Measurements from ENCODE around the gene SPOCK1.

DNA sequence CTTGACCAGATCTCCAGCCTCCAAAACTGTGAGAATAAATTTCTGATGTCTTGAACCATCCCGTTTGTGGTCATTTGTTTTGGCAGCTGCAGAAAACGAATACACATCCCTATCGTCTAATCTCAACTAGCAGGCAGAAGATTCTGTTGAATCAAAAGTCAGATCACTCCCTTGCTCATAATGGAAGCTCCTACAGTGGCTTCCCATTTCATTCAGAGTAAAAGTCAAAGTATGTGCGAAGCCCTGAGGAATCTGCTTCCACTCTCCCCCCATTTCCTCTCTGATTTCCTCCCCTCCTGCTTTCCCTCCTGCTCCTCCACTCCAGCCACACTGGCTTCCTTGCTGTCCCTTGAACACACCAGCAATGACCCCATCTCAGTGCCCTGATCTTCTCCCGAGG, 34.8 kb upstream of the SPOCK1 start:
- TF ChIP-seq CTCF (IDR thresholded peaks at IDR 0.05 in 2 of 3, conservative IDR thresholded peaks at IDR 0.05 in 1 of 3; ENCODE audit: borderline replicate concordance in 1 of 3, insufficient read depth in 1 of 3, low read depth in 2 of 3, low read length in 2 of 3) (no peak), EZH2 (IDR thresholded peaks at IDR 0.05) (no peak), ZFX (IDR thresholded peaks at IDR 0.05) (no peak), POLR2A (IDR thresholded peaks at IDR 0.05; ENCODE audit: borderline replicate concordance, extremely low read depth, insufficient read depth, insufficient read length) (no peak), POLR2AphosphoS5 (IDR thresholded peaks at IDR 0.05; ENCODE audit: low read depth, low read length) (no peak)
- TF ChIP-seq, protein P1, sequence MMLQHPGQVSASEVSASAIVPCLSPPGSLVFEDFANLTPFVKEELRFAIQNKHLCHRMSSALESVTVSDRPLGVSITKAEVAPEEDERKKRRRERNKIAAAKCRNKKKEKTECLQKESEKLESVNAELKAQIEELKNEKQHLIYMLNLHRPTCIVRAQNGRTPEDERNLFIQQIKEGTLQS (IDR thresholded peaks at IDR 0.05), result no peak

Data from HCT116 (cell line).